Adrenal gland (tissue), 12 donors: ENCODE measurements around the gene RHOBTB3. TPM values are rescaled to one million over a fixed set of nuclear protein-coding genes. Genes with fewer than 3 reads are reported as not detected.
"Not testable (repeated sequence)": the region's sequence is repeated elsewhere in the genome, so short reads cannot be mapped to it uniquely, and the experiment has no call there.

ENCODE experiments used
- DNase-seq, 7 donors: peaks; one replicate each; pipeline ENCODE4 v3.0.0-alpha.2; 2019 to 2020
- H3K27ac ChIP-seq, 5 donors: fragments of 200-600 bp; sonication (generic) in 4 of 5; 1 replicate in 3 of 5; 2 replicates in 2 of 5; pipeline versions ENCODE4 v1.5.1 to v1.8.0; 2016 to 2020; ENCODE audit warnings: mild to moderate bottlenecking in 1 of 5
- H3K27me3 ChIP-seq: fragments of 200-600 bp; 2 replicates; pipeline ENCODE4 v1.8.0; 2021
- H3K36me3 ChIP-seq, 2 donors: fragments of 200-600 bp; replicated peaks in 1 of 2; 1 replicate in 1 of 2; 2 replicates in 1 of 2; pipeline versions ENCODE4 v1.5.1 to v1.8.0; 2018 to 2022
- H3K4me1 ChIP-seq, 2 donors: fragments of 200-600 bp; replicated peaks in 1 of 2; 1 replicate in 1 of 2; 2 replicates in 1 of 2; pipeline versions ENCODE4 v1.5.1 to v1.8.0; 2018 to 2021
- H3K4me3 ChIP-seq, 4 donors: fragments of 200-600 bp; sonication (generic) in 3 of 4; one replicate each; pipeline ENCODE4 v1.5.1; 2016 to 2018
- H3K9me3 ChIP-seq, 3 donors: fragments of 200-600 bp; sonication (generic) in 1 of 3; replicated peaks in 1 of 3; 1 replicate in 2 of 3; 2 replicates in 1 of 3; pipeline versions ENCODE4 v1.5.1 to v1.8.0; 2016 to 2021
- POLR2A ChIP-seq, 2 donors: fragments of 450-650 bp; IDR thresholded peaks; one replicate each; pipeline ENCODE4 v1.6.1; 2017; ENCODE audit warnings: antibody characterized with exemption in 2 of 2, mild to moderate bottlenecking in 2 of 2, moderate library complexity in 1 of 2
- WGBS, 4 donors: extraction: QIAGEN DNeasy Blood & Tissue Kit in 2 of 4; methylation state at CpG; one replicate each; pipeline versions ENCODE4 v1.1.5 to v1.1.7; 2013 to 2017; 5-methylcytosine and 5-hydroxymethylcytosine counted together
- intact Hi-C, 2 donors: fragments of 100-400 bp; cut with DNase I; formaldehyde crosslinking; loops; one replicate each; pipeline versions ENCODE4 v1.14.1 to v1.15.0; 2022 to 2023
- polyA plus RNA-seq, 3 donors: library from polyadenylated mRNA; stranded (reverse); fragments of 200-250 nt in 2 of 3; fragments of 350-450 nt in 1 of 3; fragmentation: Illumina TruSeq in 1 of 3; extraction: RNeasy Lipid Tissue Mini Kit (QIAGEN cat#74804) in 1 of 3; gene quantifications; one replicate each; pipeline ENCODE4 v1.2.3, GENCODE V29; 2013 to 2014
- total RNA-seq, 9 donors: library from RNA; depleted of rRNA in 4 of 9; stranded (reverse); fragments of >200 nt in 4 of 9; fragments of 120-200 nt in 1 of 9; fragmentation: NEBNext Ultra II Directional in 1 of 9; extraction: Animal tissue kit (Norgen Biotek cat#: 25700) in 1 of 9; gene quantifications; one replicate each; pipeline versions ENCODE4 v1.1.0 to v1.2.4, GENCODE V29; 2013 to 2023
- TF ChIP-seq, protein P1 (sequence below), 6 experiments: fragments of 450-650 bp in 4 of 6; fragments of 200-600 bp in 2 of 6; sonication (generic) in 1 of 6; IDR thresholded peaks; 1 replicate in 5 of 6; 2 replicates in 1 of 6; pipeline versions ENCODE4 v1.5.1 to v1.8.0; 2016 to 2021; ENCODE audit warnings: antibody characterized with exemption in 6 of 6, mild to moderate bottlenecking in 2 of 6, moderate library complexity in 1 of 6
- donor health status: healthy with polysubstance abuse.
- donor health status: Bipolar disorder and iron deficiency.
- donor health status: DM: yes; HTN: yes; CAD: no.
- donor health status: DM: no; HTN: no; CAD: no.
- donor health status: DM: no; HTN: no; CAD: no.
- donor health status: DM: yes; HTN: yes; CAD: no.

RHOBTB3 gene
- total and polyA plus RNA-seq, 12 donors, result 23.9 to 258 (median 108) TPM

DNA sequence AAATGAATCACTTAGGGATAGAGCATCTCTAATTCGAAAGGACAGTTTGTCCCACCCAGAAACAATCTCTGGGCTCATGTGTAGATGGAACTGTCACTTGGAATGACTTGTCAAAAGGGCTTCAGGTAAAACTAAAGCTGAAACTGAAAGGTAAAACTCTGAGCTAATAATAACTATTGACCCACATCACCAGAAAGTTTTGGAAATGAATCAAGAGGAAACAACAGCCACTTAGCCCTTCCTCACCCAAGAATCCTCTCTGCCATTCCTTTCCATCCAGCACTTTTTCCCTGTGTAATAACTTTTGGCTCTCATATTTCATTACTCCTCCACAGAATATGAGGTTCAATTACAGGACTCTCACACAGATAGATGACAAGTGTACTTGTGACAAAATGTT is 105.4 kb downstream of the RHOBTB3 start:
- Histone ChIP-seq H3K4me1 (peaks cover 8 to 24% of the 10 kb centered on the region in 2 donors), H3K27me3 (no peaks in the 10 kb centered on the region), H3K36me3 (no peaks in the 10 kb centered on the region), H3K27ac (peak overlapping the region in 1 of 5 donors; percentile 89), H3K9me3 (no peaks in the 10 kb centered on the region), H3K4me3 (no peak overlapping the region)
- intact Hi-C loops, result loop anchor here in 1 of 2 donors (10.0 kb wide), 1 partner anchor 172 kb away; no protein-coding TSS in a partner anchor
- TF ChIP-seq, protein P1, sequence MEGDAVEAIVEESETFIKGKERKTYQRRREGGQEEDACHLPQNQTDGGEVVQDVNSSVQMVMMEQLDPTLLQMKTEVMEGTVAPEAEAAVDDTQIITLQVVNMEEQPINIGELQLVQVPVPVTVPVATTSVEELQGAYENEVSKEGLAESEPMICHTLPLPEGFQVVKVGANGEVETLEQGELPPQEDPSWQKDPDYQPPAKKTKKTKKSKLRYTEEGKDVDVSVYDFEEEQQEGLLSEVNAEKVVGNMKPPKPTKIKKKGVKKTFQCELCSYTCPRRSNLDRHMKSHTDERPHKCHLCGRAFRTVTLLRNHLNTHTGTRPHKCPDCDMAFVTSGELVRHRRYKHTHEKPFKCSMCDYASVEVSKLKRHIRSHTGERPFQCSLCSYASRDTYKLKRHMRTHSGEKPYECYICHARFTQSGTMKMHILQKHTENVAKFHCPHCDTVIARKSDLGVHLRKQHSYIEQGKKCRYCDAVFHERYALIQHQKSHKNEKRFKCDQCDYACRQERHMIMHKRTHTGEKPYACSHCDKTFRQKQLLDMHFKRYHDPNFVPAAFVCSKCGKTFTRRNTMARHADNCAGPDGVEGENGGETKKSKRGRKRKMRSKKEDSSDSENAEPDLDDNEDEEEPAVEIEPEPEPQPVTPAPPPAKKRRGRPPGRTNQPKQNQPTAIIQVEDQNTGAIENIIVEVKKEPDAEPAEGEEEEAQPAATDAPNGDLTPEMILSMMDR (IDR thresholded peaks at IDR 0.05), result no peak
- TF ChIP-seq POLR2A (IDR thresholded peaks at IDR 0.05), result no peak
- DNase-seq, result no peak
- WGBS, 4 donors, result 85 to 97% (median 90%) methylated on average over 1 of the region's 1 CpG

DNA sequence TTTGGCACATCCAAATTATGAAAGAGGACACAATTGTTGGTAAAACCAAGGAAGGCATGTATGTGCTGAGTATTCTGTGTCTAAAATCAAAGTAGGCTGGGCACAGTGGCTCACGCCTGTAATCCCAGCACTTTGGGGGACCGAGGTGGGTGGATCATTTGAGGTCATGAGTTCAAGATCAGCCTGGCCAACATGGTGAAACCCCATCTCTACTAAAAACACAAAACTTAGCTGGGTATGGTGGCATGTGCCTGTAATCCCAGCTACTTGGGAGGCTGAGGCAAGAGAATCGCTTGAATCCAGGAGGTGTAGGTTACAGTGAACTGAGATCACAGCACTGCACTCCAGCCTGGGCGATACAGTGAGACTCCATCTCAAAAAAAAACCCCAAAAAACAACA is 105.8 kb downstream of the RHOBTB3 start:
- not testable (repeated sequence) for H3K36me3 ChIP-seq, H3K9me3 ChIP-seq, DNase-seq, H3K27me3 ChIP-seq, H3K4me3 ChIP-seq
- WGBS, 4 donors, result 93 to 98% (median 97%) methylated on average over 4 of the region's 4 CpGs
- peaks cover 8 to 24% of the 10 kb centered on the region in 2 donors for H3K4me1 ChIP-seq
- peak overlapping the region in 1 of 5 donors; percentile 42 for H3K27ac ChIP-seq
- intact Hi-C loops, result loop anchor here in 1 of 2 donors (10.0 kb wide), 1 partner anchor 172 kb away; no protein-coding TSS in a partner anchor

DNA sequence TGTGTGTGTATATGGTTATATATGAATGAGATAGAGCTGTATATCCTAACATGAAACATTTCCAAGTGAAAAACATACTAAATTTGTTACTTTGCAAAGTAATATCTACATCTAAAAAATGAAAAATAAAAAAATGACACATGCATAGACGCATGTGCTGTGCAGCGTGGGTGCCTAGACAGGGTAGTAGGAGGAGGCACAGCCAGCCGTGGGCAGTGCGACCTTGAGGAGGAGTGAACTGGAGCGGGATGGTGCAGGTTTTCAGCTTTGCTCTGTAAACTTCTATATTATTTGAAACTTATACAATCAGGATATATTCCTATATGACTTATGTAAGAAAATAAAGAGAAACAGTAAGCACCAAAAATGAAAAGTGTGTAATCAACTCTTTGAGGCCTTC is 106.4 kb downstream of the RHOBTB3 start:
- Histone ChIP-seq H3K4me3 (no peak overlapping the region), H3K36me3 (no peaks in the 10 kb centered on the region), H3K9me3 (no peaks in the 10 kb centered on the region), H3K27ac (no peak overlapping the region), H3K27me3 (no peaks in the 10 kb centered on the region), H3K4me1 (peaks cover 8 to 29% of the 10 kb centered on the region in 2 donors)
- intact Hi-C loops, result loop anchor here in 1 of 2 donors (10.0 kb wide), 1 partner anchor 173 kb away; no protein-coding TSS in a partner anchor
- TF ChIP-seq POLR2A (IDR thresholded peaks at IDR 0.05), result no peak
- TF ChIP-seq, protein P1 (IDR thresholded peaks at IDR 0.05), result no peak
- DNase-seq, result no peak
- WGBS, 4 donors, result 83 to 88% (median 85%) methylated on average over 5 of the region's 5 CpGs

DNA sequence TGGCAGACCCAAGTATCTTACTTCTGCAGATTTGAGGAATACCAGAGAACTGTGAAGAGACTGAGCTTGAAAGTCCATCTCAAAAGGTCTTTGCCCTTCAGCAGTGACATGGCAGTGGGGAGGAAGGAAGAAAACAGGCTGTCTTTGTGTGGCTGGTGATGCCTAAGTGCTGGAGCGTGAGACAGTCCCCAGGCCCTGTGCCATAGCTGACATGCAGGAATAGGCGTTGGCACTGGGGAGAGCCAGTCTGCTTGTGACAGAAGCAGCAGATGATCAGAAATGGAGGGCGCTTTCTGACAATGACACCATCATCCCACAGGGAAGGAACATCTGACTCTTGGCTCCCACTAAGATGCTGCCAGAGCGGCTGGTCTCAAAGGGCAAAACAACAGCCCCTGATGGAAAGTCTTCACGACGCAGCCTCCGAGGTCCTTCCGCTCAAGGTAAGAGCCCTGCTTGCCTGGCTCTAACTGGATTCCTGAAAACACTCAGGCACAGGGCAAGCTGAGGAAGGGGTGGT is 106.9 kb downstream of the RHOBTB3 start:
- peaks cover 12 to 35% of the 10 kb centered on the region in 2 donors for H3K4me1 ChIP-seq
- no peak overlapping the region for H3K27ac ChIP-seq
- H3K27me3 ChIP-seq, result no peaks in the 10 kb centered on the region
- H3K9me3 ChIP-seq, result no peaks in the 10 kb centered on the region
- no peak for TF ChIP-seq POLR2A (IDR thresholded peaks at IDR 0.05)
- TF ChIP-seq, protein P1 (IDR thresholded peaks at IDR 0.05), result no peak
- no peak overlapping the region for H3K4me3 ChIP-seq
- no peak for DNase-seq
- intact Hi-C loops, result loop anchor here in 1 of 2 donors (10.0 kb wide), 1 partner anchor 173 kb away; no protein-coding TSS in a partner anchor
- 86 to 97% (median 96%) methylated on average over 8 of the region's 8 CpGs for WGBS, 4 donors
- H3K36me3 ChIP-seq, result no peaks in the 10 kb centered on the region

DNA sequence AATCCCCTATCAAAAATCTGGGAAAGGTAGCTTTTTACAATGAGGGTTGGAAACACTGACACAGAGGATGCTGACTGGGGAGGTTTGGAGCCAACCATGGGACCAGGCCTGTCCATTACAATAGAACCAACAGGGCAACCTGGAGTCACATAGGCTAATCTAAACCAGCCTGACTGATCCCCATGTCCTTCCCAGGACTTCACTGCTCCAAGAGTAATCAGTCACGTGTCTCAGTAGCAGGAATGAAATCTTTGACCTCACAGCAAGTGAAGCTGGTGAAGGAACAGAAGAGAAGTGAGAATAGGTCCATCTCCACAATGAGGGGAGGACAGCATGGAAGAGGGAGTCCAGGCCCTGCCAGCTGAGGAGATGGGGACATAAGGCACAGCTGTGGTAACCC is 107.4 kb downstream of the RHOBTB3 start:
- intact Hi-C loops, result loop anchor here in 1 of 2 donors (10.0 kb wide), 1 partner anchor 174 kb away; no protein-coding TSS in a partner anchor
- Histone ChIP-seq H3K9me3 (no peaks in the 10 kb centered on the region), H3K4me3 (no peak overlapping the region), H3K36me3 (no peaks in the 10 kb centered on the region), H3K27me3 (no peaks in the 10 kb centered on the region), H3K27ac (no peak overlapping the region), H3K4me1 (peaks cover 17 to 40% of the 10 kb centered on the region in 2 donors)
- TF ChIP-seq, protein P1 (IDR thresholded peaks at IDR 0.05), result no peak
- no peak for TF ChIP-seq POLR2A (IDR thresholded peaks at IDR 0.05)
- no peak for DNase-seq
- 83 to 93% (median 90%) methylated on average over 1 of the region's 1 CpG for WGBS, 4 donors
